HG03378 (cell line): ENCODE measurements around the gene TSC2.
"Not testable (repeated sequence)": the region's sequence is repeated elsewhere in the genome, so short reads cannot be mapped to it uniquely, and the experiment has no call there.

Experiments used
- ATAC-seq: cut with Tn5 transposase; IDR thresholded peaks from one replicate; pipeline ENCODE4 v1.9.1; 2021; ENCODE audit warnings: mild to moderate bottlenecking, moderate library complexity; ENCODE audit not compliant: unreplicated experiment

TSC2 gene

DNA sequence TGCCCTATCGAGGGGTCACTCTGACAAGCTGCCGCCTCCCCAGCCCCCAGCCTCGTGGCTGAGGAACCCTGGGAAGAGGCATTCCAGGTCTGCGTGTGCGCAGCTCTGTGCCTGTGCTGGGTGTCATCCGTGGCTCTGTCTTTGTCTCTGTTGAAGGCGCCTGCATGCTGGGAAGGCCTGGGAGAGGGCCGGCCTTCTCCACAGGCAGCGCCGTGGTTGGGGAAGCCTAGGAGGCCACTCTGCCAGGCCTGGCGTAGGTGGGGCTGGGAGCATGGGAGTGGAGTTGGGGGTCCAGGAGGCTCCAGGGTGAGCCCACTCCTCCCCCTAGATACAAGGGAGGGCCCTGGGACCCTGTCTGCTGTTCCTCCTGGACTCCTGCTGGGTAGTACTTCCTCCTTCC lies 17.7 kb upstream of the TSC2 start:
- ATAC-seq: no peak

DNA sequence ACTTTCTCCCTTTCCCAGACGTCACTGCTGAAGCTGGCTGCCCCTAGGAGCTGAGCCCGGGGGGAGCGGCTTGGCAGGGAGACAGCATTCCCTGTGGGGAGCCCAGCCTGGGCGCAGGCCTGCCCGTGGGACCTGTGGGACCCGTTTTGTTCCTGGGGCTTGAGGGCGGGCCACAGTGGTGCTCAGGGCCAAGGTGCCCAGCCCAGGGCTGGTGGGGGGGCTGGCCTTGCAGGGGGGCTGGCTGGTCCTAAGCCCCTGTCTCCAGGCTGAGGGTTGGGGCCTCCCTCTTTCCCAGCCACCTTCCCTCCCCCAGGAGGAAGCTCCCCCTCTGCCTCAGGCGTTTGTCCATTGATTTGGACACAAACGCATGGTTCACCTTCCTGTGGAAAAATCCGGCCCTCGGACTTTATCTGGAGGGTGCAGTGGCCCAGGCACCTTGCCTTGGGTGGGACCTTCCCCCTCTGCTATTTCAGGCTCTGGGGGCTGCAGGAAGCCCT lies 16.7 kb upstream of the TSC2 start:
- ATAC-seq: no peak

DNA sequence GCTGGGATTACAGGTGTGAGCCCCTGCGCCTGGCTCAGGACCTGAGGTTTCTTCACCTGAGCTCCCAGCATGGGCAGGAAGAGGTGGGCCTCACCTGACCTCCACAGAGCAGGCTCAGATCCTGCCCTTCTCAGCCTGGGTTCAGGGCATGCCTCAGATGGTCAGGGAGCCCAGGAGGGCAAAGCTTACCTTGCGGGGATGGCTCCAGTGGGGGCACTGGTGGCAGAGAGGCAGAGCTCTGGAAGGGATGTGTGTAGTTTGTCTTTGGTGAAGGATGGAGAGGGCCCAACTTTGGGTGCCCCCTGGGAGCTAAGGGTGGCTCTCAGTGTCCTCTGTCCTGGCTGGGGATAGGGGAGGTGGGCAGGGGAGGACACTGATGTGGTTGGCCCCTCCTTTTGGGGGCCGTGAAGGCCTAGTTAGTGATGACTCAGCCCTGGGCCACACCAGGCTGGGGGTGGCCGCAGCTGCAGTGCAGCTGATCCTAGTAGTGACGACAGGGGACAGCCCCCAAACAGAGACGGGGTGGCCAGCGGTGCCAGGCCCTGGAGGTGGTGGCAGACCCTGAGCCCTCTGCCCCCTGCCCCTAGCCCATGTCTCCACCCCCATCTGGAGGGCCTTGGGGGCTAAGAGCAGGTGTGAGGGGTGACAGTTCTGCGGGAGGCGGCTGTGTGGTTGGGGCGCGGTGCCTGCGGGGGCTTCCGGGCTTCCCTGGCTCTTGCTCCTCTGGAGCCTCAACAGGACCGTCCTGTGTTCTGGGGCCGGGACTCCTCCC lies 15.3 kb upstream of the TSC2 start:
- no peak for ATAC-seq

DNA sequence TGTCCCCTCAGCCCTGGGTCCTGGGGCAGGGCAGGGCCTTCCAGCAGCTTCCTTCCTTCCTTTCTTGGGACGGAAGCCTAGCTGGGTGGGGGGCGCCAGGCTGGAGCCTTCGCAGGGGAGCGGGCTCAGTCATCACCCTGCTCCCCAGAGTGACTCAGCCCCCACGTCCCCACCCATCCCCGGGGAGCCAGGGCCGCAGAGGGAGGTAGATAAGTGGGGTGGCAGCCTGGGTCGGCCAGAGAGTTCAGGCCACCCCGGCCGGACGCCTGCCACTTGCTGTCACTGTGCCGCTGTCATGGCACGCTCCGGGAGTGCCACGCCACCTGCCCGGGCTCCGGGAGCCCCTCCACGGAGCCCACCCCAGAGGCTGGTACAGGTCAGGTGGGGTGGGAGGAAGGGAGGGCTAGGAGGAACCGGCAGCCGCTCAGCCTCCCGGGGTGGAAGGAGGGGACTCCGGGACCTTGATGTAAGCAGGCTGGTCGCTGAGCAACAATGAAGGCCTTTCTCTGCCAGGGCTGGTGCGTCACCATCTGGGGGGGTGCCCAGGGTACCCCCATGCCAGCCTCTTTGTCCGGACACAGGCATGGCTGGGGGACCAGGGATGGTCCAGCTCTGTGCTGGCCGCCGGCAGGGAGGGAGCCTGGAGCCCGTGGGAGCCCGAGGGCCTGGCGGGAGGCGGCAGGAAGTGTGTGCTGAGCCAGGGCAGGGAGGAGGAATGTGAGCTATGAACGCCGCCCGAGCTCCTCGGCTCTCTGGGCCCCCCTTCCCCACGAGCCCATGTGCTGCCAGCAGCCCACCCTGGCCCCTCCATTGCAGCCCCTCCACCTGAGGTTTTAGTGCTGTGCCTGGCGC lies 14.5 kb upstream of the TSC2 start:
- ATAC-seq: no peak

DNA sequence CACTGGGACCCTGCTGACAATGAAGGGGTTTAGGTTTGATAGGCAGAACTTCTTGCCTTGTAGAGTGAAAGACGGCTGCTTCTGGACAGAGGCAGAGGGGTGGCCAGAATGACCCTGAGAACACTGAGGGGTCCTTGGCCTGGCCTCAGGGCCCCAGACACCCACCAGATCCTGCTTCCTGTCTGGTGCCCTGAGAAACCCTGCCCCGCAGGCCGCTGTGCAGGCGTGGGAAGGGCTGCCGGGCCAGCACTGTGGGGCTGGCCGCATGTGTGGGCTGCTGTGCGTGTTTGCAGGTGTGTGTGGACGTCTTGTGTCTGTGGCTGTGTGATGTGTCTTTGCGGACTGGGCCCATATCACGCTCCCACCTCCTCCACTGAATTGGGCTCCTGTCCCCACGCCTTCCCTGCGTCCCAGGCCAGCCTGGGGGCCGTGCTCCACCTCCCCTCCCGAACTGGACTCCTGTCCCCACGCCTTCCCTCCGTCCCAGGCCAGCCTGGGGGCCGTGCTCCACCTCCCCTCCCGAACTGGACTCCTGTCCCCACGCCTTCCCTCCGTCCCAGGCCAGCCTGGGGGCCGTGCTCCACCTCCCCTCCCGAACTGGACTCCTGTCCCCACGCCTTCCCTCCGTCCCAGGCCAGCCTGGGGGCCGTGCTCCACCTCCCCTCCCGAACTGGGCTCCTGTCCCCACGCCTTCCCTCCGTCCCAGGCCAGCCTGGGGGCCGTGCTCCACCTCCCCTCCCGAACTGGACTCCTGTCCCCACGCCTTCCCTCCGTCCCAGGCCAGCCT lies 13.7 kb upstream of the TSC2 start:
- not testable (repeated sequence) for ATAC-seq

DNA sequence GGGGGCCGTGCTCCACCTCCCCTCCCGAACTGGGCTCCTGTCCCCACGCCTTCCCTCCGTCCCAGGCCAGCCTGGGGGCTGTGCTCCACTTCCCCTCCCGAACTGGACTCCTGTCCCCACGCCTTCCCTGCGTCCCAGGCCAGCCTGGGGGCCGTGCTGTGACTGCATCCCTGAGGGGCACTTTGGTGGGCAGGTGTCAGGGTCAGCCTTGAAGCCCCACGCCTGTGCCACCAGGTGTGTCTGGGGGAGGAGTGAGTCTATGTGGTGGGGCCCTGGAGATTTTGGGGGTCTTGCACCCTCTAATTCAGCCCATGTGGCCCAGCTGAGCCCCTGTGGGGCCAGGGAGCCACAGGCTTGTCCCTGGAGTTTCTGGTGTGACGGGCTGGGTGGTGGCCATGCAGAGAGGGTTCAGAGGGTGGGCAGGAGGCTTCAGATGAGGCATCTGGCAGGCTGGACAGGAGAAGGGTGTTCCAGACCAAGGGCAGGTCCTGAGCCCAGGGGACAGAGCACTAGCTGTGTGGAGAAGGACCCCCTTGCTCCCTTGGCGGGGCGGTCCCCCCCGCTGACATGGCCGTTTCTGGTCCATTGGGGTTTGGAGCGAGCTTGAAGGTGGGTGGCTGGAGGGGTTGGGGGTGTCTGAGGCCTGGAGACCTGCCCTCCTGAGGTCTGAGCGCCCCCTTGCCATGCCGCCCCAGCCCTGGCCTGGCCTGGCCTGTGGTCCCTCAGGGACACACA lies 12.9 kb upstream of the TSC2 start:
- no peak for ATAC-seq

DNA sequence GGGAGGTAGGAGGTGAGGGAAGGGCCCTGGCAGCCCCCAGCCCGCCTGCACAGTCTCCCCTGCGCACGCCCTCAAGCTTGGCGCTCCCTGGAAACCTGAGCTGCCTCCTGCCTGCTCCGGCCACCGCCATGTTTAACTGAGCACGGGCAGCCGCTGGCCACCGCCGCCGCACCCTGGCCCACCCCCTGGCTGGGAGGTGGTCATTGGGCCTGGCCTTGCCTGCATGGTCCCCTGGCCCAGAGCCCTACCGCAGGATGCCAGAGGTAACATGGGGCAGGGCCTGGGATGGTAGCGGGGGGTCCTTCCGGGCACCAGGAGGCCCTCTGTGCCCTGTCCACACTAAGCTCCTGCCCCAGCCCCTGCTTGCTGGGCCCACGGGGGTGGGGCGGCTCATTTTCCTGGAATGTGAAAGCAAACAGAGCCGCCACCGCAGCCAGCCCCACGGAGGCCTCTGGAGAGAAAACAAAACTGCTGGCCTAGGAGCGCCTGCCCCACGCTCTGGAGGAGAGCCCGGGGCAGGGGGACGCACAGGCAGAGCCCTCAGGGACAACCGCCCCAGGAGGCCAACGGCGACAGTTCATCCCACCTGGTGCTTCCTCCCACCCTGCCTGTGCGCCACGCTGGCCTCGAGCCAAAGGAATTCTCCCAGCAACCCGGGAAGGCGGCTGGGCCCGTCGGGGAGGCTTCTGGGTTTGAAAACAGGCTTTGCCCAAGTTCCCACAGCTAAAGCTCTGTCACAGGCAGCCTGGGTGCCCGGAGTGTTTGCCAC lies 12.2 kb upstream of the TSC2 start:
- no peak for ATAC-seq

DNA sequence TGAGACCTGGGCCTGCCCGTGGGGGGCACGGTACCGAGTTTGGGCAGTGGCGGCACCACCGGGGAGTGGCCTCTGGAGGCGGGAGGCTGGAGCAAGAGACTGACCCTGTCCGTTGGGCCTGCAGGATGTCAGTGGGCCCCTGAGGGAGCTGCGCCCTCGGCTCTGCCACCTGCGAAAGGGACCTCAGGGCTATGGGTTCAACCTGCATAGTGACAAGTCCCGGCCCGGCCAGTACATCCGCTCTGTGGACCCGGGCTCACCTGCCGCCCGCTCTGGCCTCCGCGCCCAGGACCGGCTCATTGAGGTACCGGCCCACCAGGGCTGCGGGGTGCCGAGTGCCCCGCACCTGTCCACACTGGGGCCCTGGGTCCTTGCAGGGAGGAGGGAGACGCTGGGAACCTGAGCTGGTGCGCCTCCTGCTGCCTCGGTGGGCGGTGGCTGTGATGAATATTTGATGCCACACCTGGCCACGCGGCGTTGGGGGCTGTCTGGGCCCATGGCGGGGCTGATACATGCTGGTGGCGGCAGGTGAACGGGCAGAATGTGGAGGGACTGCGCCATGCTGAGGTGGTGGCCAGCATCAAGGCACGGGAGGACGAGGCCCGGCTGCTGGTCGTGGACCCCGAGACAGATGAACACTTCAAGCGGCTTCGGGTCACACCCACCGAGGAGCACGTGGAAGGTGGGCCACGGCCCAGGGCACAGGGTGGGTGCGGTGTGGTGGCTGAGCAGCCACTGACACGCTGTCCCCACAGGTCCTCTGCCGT lies 11.4 kb upstream of the TSC2 start:
- ATAC-seq: no peak

DNA sequence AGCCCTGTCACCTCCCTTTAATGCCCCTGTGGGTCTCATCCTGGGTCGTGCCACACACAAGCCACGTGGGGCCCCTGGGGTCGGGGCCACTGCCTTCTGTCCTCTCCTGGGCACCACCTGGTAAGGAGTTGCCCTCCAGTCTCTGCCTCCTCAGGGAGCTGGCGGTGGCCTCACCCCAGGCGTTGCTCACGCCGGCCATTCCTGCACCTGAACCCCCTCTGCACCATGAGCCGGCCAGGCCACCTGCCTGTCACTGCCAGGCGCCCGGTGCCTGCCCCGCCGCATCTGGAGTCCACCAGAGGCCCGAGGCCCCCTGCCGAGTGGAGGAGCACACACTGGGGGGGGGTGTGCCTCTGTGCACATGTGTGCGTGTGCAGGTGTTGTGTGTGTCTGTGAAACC lies 10.7 kb upstream of the TSC2 start:
- no peak for ATAC-seq

DNA sequence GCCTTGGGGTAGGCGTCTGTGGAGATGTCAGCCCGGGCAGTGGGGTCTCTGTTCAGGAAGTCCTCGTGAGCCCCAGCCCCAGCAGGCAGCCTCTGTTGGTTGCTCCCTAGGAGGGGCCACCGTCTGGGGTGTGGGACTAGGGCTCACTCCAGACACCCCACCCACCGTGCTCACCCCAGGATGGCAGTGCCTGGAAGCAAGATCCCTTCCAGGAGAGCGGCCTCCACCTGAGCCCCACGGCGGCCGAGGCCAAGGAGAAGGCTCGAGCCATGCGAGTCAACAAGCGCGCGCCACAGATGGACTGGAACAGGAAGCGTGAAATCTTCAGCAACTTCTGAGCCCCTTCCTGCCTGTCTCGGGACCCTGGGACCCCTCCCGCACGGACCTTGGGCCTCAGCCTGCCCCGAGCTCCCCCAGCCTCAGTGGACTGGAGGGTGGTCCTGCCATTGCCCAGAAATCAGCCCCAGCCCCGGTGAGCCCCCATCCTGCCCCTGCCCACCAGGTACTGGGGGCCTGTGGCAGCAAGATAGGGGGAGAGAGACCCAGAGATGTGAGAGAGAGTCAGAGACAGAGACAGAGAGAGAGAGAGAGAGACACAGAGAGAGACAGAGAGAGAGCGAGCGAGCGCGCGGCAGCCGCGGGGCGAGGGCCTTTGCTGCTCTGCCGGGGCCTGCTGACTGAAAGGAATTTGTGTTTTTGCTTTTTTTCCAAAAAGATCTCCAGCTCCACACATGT lies 10.0 kb upstream of the TSC2 start:
- no peak for ATAC-seq

DNA sequence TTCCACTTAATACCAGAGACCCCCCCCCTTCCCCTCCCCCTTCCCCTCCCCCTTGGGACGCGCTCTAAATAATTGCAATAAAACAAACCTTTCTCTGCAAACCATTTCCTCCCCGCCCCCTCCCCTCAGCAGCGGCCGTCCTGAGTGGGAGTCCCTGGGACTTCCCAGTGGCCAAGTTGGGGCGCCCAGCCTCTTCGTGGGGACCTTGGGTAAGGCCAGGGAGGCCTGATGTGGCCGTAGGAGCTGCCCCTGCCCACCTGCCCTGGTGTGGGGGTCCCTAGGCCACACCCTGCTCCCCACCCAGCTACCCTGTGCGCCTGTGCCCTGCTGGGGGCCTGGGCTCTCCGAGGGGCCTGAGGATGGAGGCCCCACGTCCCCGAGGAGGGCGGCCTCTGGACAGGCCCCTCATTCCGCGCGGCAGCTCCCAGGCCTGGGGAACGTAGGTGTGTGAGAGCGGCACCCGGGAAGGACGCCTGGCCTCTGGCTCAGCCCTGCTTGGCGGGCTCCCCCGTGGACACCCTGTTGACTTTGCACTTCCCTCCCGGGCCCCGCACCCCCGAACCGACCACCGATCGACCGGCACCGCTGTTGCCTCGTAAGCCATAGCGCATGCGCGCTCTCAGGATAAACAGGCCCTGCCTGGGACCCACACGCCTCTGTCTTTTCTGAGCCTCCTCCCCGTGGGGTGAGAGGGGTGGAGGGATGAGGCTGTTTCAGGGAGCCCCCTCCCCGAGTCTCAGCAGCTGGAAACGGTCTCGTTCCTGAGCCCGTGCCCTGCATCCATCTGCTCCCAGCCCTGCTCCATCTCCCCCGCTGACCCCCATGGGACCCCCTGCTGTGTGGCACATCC lies 9.2 kb upstream of the TSC2 start:
- no peak for ATAC-seq

DNA sequence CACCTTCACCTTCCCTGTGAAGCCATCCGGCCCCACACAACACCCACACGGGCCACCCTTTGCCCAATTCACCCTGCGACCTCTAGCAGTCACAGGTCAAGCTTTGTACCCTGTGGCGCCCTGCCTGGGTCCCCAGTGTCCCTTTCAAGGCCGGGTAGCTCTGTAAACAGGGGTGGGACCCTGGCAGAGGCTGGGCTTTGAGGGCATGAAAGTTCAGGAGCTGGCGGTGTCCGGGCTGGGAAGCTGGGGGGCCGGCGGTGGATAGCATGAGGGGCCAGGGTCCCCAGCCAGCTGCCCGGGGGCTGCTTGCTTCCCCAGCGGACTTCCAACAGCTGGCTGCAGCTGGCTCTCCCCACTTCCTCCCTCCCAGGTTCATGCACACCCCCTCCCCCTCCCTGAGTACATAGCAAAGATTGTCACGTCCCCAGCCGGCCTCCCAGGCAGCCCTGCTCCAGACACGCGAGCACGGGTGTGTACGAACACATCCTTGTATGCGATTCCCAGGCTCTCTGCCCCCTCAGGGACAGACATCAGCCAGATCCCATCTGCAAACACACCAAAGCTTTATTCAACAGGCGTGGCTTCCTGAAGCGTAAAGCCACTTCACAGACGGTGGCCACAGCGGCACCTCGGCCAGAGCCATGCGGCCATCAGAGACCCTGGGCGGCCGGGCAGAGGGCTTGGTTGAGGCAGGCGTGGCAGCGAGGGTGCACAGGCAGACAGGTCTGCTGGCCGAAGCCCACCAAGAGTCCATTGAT lies 8.3 kb upstream of the TSC2 start:
- no peak for ATAC-seq

DNA sequence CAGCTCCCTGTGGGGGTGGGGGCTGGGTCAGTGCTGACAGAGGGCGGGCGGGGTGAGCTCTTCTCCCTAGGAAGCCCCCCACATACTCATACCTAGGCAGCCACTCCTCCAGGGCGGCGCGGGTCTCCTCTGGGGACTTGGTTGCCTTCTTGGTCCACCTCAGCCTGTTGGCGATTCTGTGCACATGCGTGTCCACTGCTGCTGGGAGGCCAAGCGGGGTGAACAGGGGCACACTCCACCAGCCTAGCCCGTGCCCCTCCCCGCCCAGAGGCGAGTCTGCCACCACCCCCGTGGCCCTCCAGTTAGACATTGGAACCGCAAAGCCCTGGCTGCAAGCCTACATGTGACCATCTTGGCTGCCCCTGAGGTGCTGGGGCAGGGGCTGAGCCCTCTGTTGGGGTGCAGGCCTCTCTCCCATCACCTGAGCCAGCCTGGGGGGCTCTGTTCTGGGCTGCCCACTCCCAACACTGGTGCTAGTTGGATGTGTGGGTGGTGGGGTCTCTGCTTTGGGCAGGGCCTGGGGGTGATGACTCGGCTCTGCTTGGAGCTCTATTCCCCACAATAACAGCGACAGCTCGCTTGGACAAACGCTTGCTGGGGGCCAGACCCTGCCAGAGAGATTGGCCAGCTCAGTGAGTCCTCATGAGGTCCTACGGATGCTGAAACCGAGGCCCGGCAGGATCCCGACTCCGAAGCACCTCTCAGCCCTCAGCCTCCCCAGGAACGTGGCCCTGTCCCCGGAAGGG lies 7.6 kb upstream of the TSC2 start:
- no peak for ATAC-seq

DNA sequence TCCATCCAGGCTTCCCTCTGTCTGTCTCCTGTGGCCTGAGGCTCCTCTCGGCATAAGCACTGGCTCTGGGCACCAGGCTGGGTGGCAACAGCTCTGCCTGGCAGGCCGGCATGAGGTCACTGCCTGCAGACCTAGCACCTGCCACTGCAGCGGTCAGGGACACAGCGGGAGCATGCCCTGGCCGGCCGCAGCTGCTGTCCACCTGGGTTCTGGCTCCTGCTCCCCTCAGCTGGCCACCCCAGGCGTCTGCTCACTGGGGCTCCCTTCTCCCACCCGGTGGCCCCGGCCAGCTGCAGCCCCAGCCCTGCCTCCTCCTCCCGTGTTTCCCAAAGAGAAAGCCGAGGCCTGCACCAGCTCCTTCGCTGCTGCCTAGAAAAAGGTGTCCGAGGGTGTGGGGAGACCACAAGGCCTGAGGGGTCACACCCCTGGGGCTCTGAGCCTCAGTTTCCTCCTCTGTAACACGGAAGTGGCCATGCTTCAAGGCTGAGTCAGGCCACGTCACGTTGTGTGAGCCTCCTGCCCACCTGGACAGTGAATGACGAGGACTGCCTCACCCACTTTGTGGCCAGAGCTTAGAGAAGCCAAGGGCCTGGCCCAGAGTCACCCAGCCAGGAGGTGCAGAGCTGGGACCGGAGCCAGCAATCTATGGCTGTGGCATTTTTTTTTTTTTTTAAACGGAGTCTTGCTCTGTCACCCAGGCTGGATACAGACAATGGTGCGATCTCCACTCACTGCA lies 6.8 kb upstream of the TSC2 start:
- ATAC-seq: no peak

DNA sequence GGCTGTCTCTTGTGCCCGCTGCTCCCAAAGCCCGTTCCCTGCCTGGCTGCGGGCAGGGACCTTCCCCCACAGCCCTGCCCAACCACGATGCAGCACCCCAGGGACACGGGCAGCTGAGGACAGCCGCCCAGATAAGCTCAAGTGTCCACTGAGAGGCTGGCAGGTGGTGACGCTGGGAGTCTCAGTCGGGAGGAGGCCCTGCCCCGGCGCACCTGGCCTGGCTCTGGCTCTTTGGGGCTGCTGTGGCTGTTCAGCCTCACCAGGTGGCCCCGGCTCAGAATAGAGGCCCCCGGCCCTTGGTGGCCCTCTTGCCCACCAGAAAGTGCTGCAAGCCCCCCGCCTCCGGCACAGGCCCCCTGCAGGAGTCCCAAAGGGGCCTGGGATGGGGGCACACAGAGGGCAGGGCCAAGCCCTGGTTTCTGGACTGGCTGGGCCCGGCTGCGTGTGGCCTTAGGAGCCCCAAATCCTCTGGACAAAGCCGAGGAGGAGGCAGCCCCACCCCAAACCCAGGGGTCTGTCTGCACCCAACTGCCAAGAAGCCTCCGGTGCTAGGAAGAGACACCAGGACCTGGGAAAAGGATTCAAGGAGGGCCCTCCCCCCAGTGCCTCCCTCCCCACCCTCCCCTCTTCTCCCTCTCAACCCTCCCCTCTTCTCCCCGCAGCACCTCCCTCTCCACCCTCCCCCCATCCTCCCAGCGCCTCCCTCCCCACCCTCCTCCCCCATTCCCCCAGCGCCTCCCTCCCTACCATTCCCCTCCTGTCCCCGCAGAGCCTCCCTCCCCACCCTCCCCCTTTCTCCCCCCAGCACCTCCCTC lies 5.4 kb upstream of the TSC2 start:
- no peak for ATAC-seq
